Spleen (tissue), 7 donors: Measurements from ENCODE around the gene DDX24.

Source experiments
- CTCF ChIP-seq, 11 experiments: fragments of 200-600 bp in 7 of 11; fragments of 450-650 bp in 4 of 11; sonication (generic) in 4 of 11; IDR thresholded peaks in 8 of 11; conservative IDR thresholded peaks in 3 of 11; 1 replicate in 7 of 11; 2 replicates in 4 of 11; pipeline versions ENCODE4 v1.4.0 to v1.8.0; 2016 to 2021; ENCODE audit warnings: antibody characterized with exemption in 11 of 11, inconsistent platforms in 4 of 11, mild to moderate bottlenecking in 1 of 11
- POLR2A ChIP-seq, 3 donors: fragments of 450-650 bp; IDR thresholded peaks; one replicate each; pipeline ENCODE4 v1.5.1; 2017; ENCODE audit warnings: antibody characterized with exemption in 3 of 3, mild to moderate bottlenecking in 1 of 3
- POLR2AphosphoS5 ChIP-seq, 3 donors: sonication (generic); formaldehyde crosslinking; IDR thresholded peaks; one replicate each; pipeline ENCODE4 v1.5.1; 2017; ENCODE audit warnings: antibody characterized with exemption in 3 of 3
- donor health status: DM: no; HTN: no; CAD: no; lungs with moderate emphysema.
- donor health status: DM: no; HTN: no; CAD: no.
- donor health status: DM: no; HTN: no; CAD: no.

- TF ChIP-seq CTCF (IDR thresholded peaks at IDR 0.05 in 8 of 11, conservative IDR thresholded peaks at IDR 0.05 in 3 of 11) (no peak), POLR2A (IDR thresholded peaks at IDR 0.05) (no peak), POLR2AphosphoS5 (IDR thresholded peaks at IDR 0.05) (no peak)
Observed at GRCh38 chr14:94029265-94029664, 51.7 kb downstream of the DDX24 start.
